Right cardiac atrium (tissue), 5 donors: Measurements from ENCODE around the gene ACTR6. TPM values are rescaled to one million over a fixed set of nuclear protein-coding genes. Genes with fewer than 3 reads are reported as not detected.
A peak's percentile ranks its signal among the peaks of the same experiment; 100 is the strongest.

Source experiments
- ATAC-seq, 2 donors: fragments of 200-7000 bp; cut with Tn5 transposase; one replicate each; pipeline versions ENCODE4 v1.8.0 to v1.9.1; 2020; ENCODE audit warnings: moderate library complexity in 2 of 2, mild to moderate bottlenecking in 1 of 2
- DNase-seq, 3 donors: peaks; one replicate each; pipeline ENCODE4 v3.0.0-alpha.2; 2020
- H3K27ac ChIP-seq: one replicate; pipeline ENCODE4 v1.5.1; 2013; ENCODE audit warnings: mild to moderate bottlenecking, low read length, control low read depth, moderate library complexity
- H3K27me3 ChIP-seq: one replicate; pipeline ENCODE4 v1.6.1; 2013; ENCODE audit not compliant: control insufficient read depth, insufficient read depth
- H3K4me1 ChIP-seq: one replicate; pipeline ENCODE4 v1.6.1; 2013; ENCODE audit warnings: low read length; ENCODE audit not compliant: control insufficient read depth, insufficient read depth
- H3K4me3 ChIP-seq: one replicate; pipeline ENCODE4 v1.5.1; 2013; ENCODE audit warnings: low read length, control low read depth
- H3K9me3 ChIP-seq: one replicate; pipeline ENCODE4 v1.6.1; 2013; ENCODE audit warnings: low read length; ENCODE audit not compliant: control insufficient read depth
- WGBS: extraction: QIAGEN DNeasy Blood & Tissue Kit; methylation state at CpG from one replicate; pipeline ENCODE4 v1.1.7; 2013; 5-methylcytosine and 5-hydroxymethylcytosine counted together
- intact Hi-C, 4 donors: fragments of 100-400 bp; cut with DNase I; formaldehyde crosslinking; loops; one replicate each; pipeline versions ENCODE4 v1.11.0 to v1.14.0; 2022 to 2023
- long read RNA-seq, 4 donors: library from polyadenylated mRNA; unstranded; transcript quantifications; one replicate each; pipeline ENCODE4 v2.0.0, GENCODE V29; 2020 to 2021
- polyA plus RNA-seq: library from polyadenylated mRNA; stranded (reverse); fragments of 200-250 nt; gene quantifications from one replicate; pipeline ENCODE4 v1.2.3, GENCODE V29; 2013
- total RNA-seq, 4 donors: library from RNA; stranded (reverse); fragmentation: NEBNext Ultra II Directional; extraction: Animal tissue kit (Norgen Biotek cat#: 25700); gene quantifications; one replicate each; pipeline ENCODE4 v1.2.1, GENCODE V29; 2021
- donor health status: healthy with polysubstance abuse.
- donor health status: DM: no; HTN: yes; CAD: no.
- donor health status: DM: no; HTN: no; CAD: no.
- donor health status: DM: no; HTN: yes; CAD: no; lungs with severe emphysema.
- donor health status: DM: yes; HTN: yes; CAD: no.

ACTR6 gene
- total RNA-seq (10 to 100 TPM; 19.0 to 29.9 (median 23.6) TPM), polyA plus RNA-seq (19.2 TPM)
- long read RNA-seq, donor 1, transcript ACTR6-201 (11 exons, 2,464 nt): major isoform, 17 of 19 reads
- long read RNA-seq, donor 1, partial matches to known transcripts: 0 of 19 reads
- long read RNA-seq, donor 1, other reads (novel, unspliced or antisense): 1 of 19 reads
- long read RNA-seq, donor 2, transcript ACTR6-201 (11 exons, 2,464 nt): major isoform, 11 of 13 reads
- long read RNA-seq, donor 2, partial matches to known transcripts: 2 of 13 reads
- long read RNA-seq, donor 2, other reads (novel, unspliced or antisense): 0 of 13 reads
- long read RNA-seq, donor 3, transcript ACTR6-201 (11 exons, 2,464 nt): major isoform, 59 of 84 reads
- long read RNA-seq, donor 3, transcript ACTR6-204 (11 exons, 1,747 nt): minor isoform, 10 of 84 reads
- long read RNA-seq, donor 3, partial matches to known transcripts: 4 of 84 reads
- long read RNA-seq, donor 3, other reads (novel, unspliced or antisense): 7 of 84 reads
- long read RNA-seq, donor 4, transcript ACTR6-201 (11 exons, 2,464 nt): major isoform, 9 of 12 reads
- long read RNA-seq, donor 4, partial matches to known transcripts: 0 of 12 reads
- long read RNA-seq, donor 4, other reads (novel, unspliced or antisense): 2 of 12 reads

GRCh38 chr12:100200463-100201181 is at the start of gene ACTR6:
ACTR6 (plus strand) TSS chr12:100200815; CDS start chr12:100200852, 37 bp downstream.
- intact Hi-C loops: loop anchor here in 2 of 4 donors (5.0 kb wide), 2 partner anchors 38 to 58 kb away; partner anchors contain the start of gene BLTP3B (in 1 of the 2)
- no peaks in the 10 kb centered on the region for H3K27me3 ChIP-seq
- DNase-seq (peak; percentile 95 to 99 (median 97)), ATAC-seq (peak; percentile 98 to 99)
- WGBS: under 1% methylated on average over 38 of the region's 38 CpGs
- H3K4me1 ChIP-seq: no peaks in the 10 kb centered on the region
- H3K4me3 ChIP-seq: peak within 1 kb of the TSS; percentile 100
- peak within 1 kb of the TSS; percentile 92 for H3K27ac ChIP-seq
- no peaks in the 10 kb centered on the region for H3K9me3 ChIP-seq

DNA sequence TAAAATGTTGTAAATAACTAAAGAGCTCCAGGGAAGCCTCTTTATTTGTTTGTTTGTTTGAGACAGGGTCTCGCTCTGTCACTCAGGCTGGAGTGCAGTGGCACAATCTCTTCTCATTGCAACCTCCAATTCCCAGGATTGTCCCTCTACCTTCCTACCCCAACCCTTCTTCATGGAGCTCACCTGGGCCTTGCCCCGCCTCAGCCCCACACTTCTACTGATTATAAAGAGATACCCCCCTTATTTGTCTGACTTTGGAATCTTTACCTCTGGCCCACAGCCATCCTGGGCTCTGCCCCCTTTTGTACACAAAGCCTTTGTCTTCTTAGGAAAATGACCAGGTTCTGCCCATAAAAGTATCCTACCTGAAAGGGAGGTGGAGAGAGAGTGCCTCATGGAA is 48.8 kb upstream of the ACTR6 start:
- DNase-seq: no peak
- Histone ChIP-seq H3K27me3 (no peaks in the 10 kb centered on the region), H3K9me3 (no peaks in the 10 kb centered on the region), H3K4me1 (no peaks in the 10 kb centered on the region), H3K4me3 (no peak overlapping the region), H3K27ac (no peak overlapping the region)
- ATAC-seq: no peak
- intact Hi-C loops: no loop called here
- 96% methylated on average over 2 of the region's 2 CpGs for WGBS

GRCh38 chr12:100153131-100153530 is 47.5 kb upstream of the ACTR6 start:
- DNase-seq (no peak), ATAC-seq (no peak)
- intact Hi-C loops: no loop called here
- Histone ChIP-seq H3K27me3 (no peaks in the 10 kb centered on the region), H3K27ac (no peak overlapping the region), H3K4me1 (no peaks in the 10 kb centered on the region), H3K9me3 (no peaks in the 10 kb centered on the region), H3K4me3 (no peak overlapping the region)
- WGBS: 92% methylated on average over 10 of the region's 10 CpGs

- DNase-seq: peak; percentile 77 to 90 (median 89)
- H3K27me3 ChIP-seq: no peaks in the 10 kb centered on the region
- H3K9me3 ChIP-seq: no peaks in the 10 kb centered on the region
- WGBS: 66% methylated on average over 15 of the region's 15 CpGs
- H3K4me3 ChIP-seq: no peak overlapping the region
- H3K27ac ChIP-seq: no peak overlapping the region
- peak; percentile 44 to 70 for ATAC-seq
- intact Hi-C loops: loop anchor here in 1 of 4 donors (5.0 kb wide), 1 partner anchor 43 kb away; no protein-coding TSS in a partner anchor
- H3K4me1 ChIP-seq: no peaks in the 10 kb centered on the region
Measured at GRCh38 chr12:100154474-100155247, 46.0 kb upstream of the ACTR6 start.

- Histone ChIP-seq H3K4me1 (no peaks in the 10 kb centered on the region), H3K27ac (no peak overlapping the region), H3K27me3 (no peaks in the 10 kb centered on the region), H3K9me3 (no peaks in the 10 kb centered on the region), H3K4me3 (no peak overlapping the region)
- intact Hi-C loops: loop anchor here in 1 of 4 donors (5.0 kb wide), 1 partner anchor 40 kb away; no protein-coding TSS in a partner anchor
- 70% methylated on average over 11 of the region's 11 CpGs for WGBS
- ATAC-seq (no peak), DNase-seq (no peak)
Measured at GRCh38 chr12:100156731-100157426, 43.7 kb upstream of the ACTR6 start.

- Histone ChIP-seq H3K27me3 (no peaks in the 10 kb centered on the region), H3K4me1 (no peaks in the 10 kb centered on the region), H3K9me3 (no peaks in the 10 kb centered on the region), H3K27ac (no peak overlapping the region), H3K4me3 (no peak overlapping the region)
- intact Hi-C loops: loop anchor here in 1 of 4 donors (5.0 kb wide), 1 partner anchor 40 kb away; no protein-coding TSS in a partner anchor
- DNase-seq (no peak), ATAC-seq (no peak)
- WGBS: 91% methylated on average over 8 of the region's 8 CpGs
Measured at GRCh38 chr12:100157427-100157821, 43.2 kb upstream of the ACTR6 start.

- no peaks in the 10 kb centered on the region for H3K9me3 ChIP-seq
- ATAC-seq (no peak), DNase-seq (no peak)
- WGBS: 83% methylated on average over 4 of the region's 4 CpGs
- no peaks in the 10 kb centered on the region for H3K4me1 ChIP-seq
- no peaks in the 10 kb centered on the region for H3K27me3 ChIP-seq
- H3K27ac ChIP-seq: no peak overlapping the region
- intact Hi-C loops: loop anchor here in 1 of 4 donors (5.0 kb wide), 1 partner anchor 39 kb away; no protein-coding TSS in a partner anchor
- no peak overlapping the region for H3K4me3 ChIP-seq
Measured at GRCh38 chr12:100158535-100158934, 42.1 kb upstream of the ACTR6 start.

DNA sequence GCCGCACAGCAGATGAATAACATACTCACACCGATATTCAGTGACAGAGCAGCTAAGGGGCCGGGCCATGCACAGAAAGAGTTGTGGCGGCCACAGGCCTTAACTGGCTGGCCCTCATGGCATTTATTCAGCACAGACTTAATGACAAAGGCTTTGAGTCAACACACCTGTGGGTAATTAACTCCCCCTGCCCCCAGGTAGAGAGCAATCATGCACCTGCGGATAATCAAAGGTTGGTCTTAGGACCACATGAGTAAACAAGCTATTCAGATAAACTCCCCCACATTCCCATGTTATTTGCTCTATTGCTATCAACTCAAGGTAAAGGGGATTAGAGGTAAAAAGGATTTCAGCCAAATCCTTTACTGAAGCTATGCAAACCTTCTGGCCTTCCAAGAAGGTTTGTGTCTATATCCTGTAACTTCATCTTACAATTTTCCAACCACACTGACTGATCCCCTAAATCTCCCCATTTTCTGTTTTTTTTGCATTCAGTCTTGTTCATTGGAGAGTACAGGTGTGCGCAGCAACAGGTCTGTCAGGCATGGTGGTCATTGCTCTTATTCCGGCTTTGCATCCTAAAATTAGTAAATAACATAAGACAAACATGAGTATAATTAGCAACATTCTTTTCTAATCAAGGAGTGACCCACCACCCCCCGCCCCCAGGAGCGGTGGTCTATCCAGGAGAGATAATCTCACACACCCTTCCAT is 41.1 kb upstream of the ACTR6 start:
- no peaks in the 10 kb centered on the region for H3K27me3 ChIP-seq
- DNase-seq: no peak
- H3K27ac ChIP-seq: no peak overlapping the region
- ATAC-seq: no peak
- H3K9me3 ChIP-seq: no peaks in the 10 kb centered on the region
- 94% methylated on average over 9 of the region's 9 CpGs for WGBS
- intact Hi-C loops: loop anchor here in 2 of 4 donors (5.0 kb wide), 2 partner anchors 38 to 43 kb away; partner anchors contain the start of gene ACTR6 (in 1 of the 2)
- H3K4me3 ChIP-seq: no peak overlapping the region
- peaks cover 3% of the 10 kb centered on the region for H3K4me1 ChIP-seq

GRCh38 chr12:100163416-100164152 is 37.0 kb upstream of the ACTR6 start:
- WGBS: 4% methylated on average over 16 of the region's 16 CpGs
- H3K27ac ChIP-seq: no peak overlapping the region

More at GRCh38 chr12:100163416-100164152, 37.0 kb upstream of the ACTR6 start:
- peak; percentile 85 to 93 (median 92) for DNase-seq
- no peaks in the 10 kb centered on the region for H3K9me3 ChIP-seq
- H3K27me3 ChIP-seq: no peaks in the 10 kb centered on the region
- H3K4me1 ChIP-seq: peaks cover 3% of the 10 kb centered on the region
- H3K4me3 ChIP-seq: peak overlapping the region; percentile 35
- peak; percentile 99 for ATAC-seq
- intact Hi-C loops: loop anchor here in 1 of 4 donors (5.0 kb wide), 1 partner anchor 39 kb away; the partner anchor contains the start of gene ACTR6
